HepG2 (cell line): Measurements from ENCODE around the gene ADAMTS16. TPM values are rescaled to one million over a fixed set of nuclear protein-coding genes. Genes with fewer than 3 reads are reported as not detected.

Source experiments
- ATAC-seq: fragments of 200-7000 bp; cut with Tn5 transposase; 3 replicates; pipeline ENCODE4 v1.9.1; 2020; ENCODE audit warnings: mild to moderate bottlenecking, moderate library complexity
- BruUV-seq: library from RNA; stranded (reverse); fragments of 400-500 nt; replicated peaks from 2 replicates; lab custom pipeline; 2021; lab: Mats Ljungman, UMichigan
- CTCF ChIA-PET: fragments of 300-600 bp; formaldehyde crosslinking; extraction: SDS; loops from one replicate; lab custom pipeline; 2021; ENCODE audit warnings: low total read pairs, inconsistent platforms, low intra/inter-chr PET ratio; lab: Yijun Ruan, JAX
- POLR2A ChIA-PET: fragments of 350-600 bp; sonication (Branson Sonifier 250); formaldehyde crosslinking; loops from one replicate; lab custom pipeline; 2020; ENCODE audit warnings: antibody characterized with exemption, inconsistent platforms; lab: Yijun Ruan, JAX
- DNase-seq: peaks from one replicate; pipeline ENCODE4 v3.0.0-alpha.2; 2015; ENCODE audit warnings: low spot score
- FAIRE-seq: peaks from 3 replicates; lab custom pipeline; 2011; peaks lifted over from hg19 to GRCh38; lab: Jason Lieb, UNC
- H2AFZ ChIP-seq: one replicate; pipeline ENCODE4 v1.6.1; 2011; ENCODE audit warnings: low read length, inconsistent platforms
- H3K27ac ChIP-seq: fragments of 300-600 bp; 3 replicates; pipeline ENCODE4 v1.8.0; 2011; ENCODE audit warnings: mixed run types, mild to moderate bottlenecking, mixed read lengths, low read length, inconsistent platforms; ENCODE audit not compliant: insufficient read depth; ENCODE audit errors: extremely low read length
- H3K27me3 ChIP-seq, 2 experiments: fragments of 200-600 bp in 1 of 2; 2 replicates in 1 of 2; 3 replicates in 1 of 2; pipeline versions ENCODE4 v1.6.0 to v1.8.0; 2011; ENCODE audit warnings: low read length in 2 of 2, mild to moderate bottlenecking in 2 of 2, moderate library complexity in 2 of 2, inconsistent platforms in 1 of 2; ENCODE audit not compliant: insufficient read depth in 2 of 2, control insufficient read depth in 1 of 2
- H3K36me3 ChIP-seq, 2 experiments: fragments of 200-600 bp in 1 of 2; replicated peaks in 1 of 2; 2 replicates in 1 of 2; 3 replicates in 1 of 2; pipeline versions ENCODE4 v1.5.1 to v1.8.0; 2011; ENCODE audit warnings: low read length in 2 of 2, inconsistent platforms in 1 of 2; ENCODE audit not compliant: insufficient read depth in 2 of 2, control insufficient read depth in 1 of 2
- H3K4me1 ChIP-seq: 2 replicates; pipeline ENCODE4 v1.5.1; 2012; ENCODE audit warnings: low read length, inconsistent platforms; ENCODE audit not compliant: insufficient read depth
- H3K4me2 ChIP-seq: 2 replicates; pipeline ENCODE4 v1.6.0; 2011; ENCODE audit warnings: low read depth, low read length, inconsistent platforms
- H3K4me3 ChIP-seq, 3 experiments: fragments of 200-600 bp in 1 of 3; sonication (generic), shearing (Covaris generic) in 1 of 3; replicated peaks in 1 of 3; 2 replicates each; pipeline ENCODE4 v1.5.1; 2011 to 2016; ENCODE audit warnings: low read length in 3 of 3, inconsistent platforms in 2 of 3, low read depth in 2 of 3, mild to moderate bottlenecking in 2 of 3, control low read depth in 1 of 3, mixed read lengths in 1 of 3; ENCODE audit not compliant: insufficient read depth in 1 of 3
- H3K79me2 ChIP-seq: one replicate; pipeline ENCODE4 v1.6.1; 2011; ENCODE audit warnings: low read length, inconsistent platforms; ENCODE audit not compliant: insufficient read depth
- H3K9ac ChIP-seq: 2 replicates; pipeline ENCODE4 v1.6.0; 2011; ENCODE audit warnings: mild to moderate bottlenecking, low read depth, low read length, inconsistent platforms; ENCODE audit not compliant: insufficient read depth
- H3K9me3 ChIP-seq: 2 replicates; pipeline ENCODE4 v1.5.1; 2012; ENCODE audit warnings: mild to moderate bottlenecking, low read length
- H4K20me1 ChIP-seq: 2 replicates; pipeline ENCODE4 v1.6.0; 2011; ENCODE audit warnings: inconsistent platforms, mild to moderate bottlenecking, low read length, moderate library complexity; ENCODE audit not compliant: insufficient read depth
- JUNB ChIP-seq: sonication (generic); formaldehyde crosslinking; IDR thresholded peaks from 2 replicates; pipeline ENCODE4 v1.8.0; 2022; ENCODE audit warnings: missing genetic modification reagents, mild to moderate bottlenecking, borderline replicate concordance
- ZNF724P ChIP-seq: sonication (generic); formaldehyde crosslinking; IDR thresholded peaks from 2 replicates; pipeline ENCODE4 v1.8.0; 2022; ENCODE audit warnings: missing genetic modification reagents, borderline replicate concordance
- WGBS: methylation state at CpG from one replicate; pipeline ENCODE4 v1.1.6; 2017; ENCODE audit warnings: low lambda C conversion rate; 5-methylcytosine and 5-hydroxymethylcytosine counted together
- in situ Hi-C: cut with HindIII; loops from 2 replicates; pipeline ENCODE4 v1.10.0; 2017; ENCODE audit warnings: low pct_unique_long_range_greater_than_20kb; ENCODE audit not compliant: extremely low pct_ligation_motif_present
- intact Hi-C: fragments of 100-400 bp; cut with micrococcal nuclease; formaldehyde crosslinking; loops from one replicate; pipeline ENCODE4 v1.10.0; 2022; ENCODE audit not compliant: unreplicated experiment
- polyA plus RNA-seq, 8 experiments: library from polyadenylated mRNA; depleted of rRNA in 3 of 8; stranded (reverse) in 7 of 8; unstranded in 1 of 8; fragments of >200 nt; fragmentation: Illumina TruSeq in 4 of 8; extraction: Trizol in 4 of 8; gene quantifications; 2 replicates each; pipeline versions ENCODE4 v1.2.1 to v1.2.3, GENCODE V29; 2011 to 2016; ENCODE audit warnings: low read depth in 4 of 8, missing spikeins in 1 of 8, mixed read lengths in 1 of 8; ENCODE audit not compliant: insufficient read depth in 1 of 8
- total RNA-seq, 5 experiments: library from RNA; depleted of rRNA; stranded (reverse); fragments of >200 nt; fragmentation: Illumina TruSeq; extraction: Trizol; gene quantifications; 2 replicates each; pipeline ENCODE4 v1.2.3, GENCODE V29; 2016; ENCODE audit warnings: low read depth in 1 of 5
- TF ChIP-seq, protein P1 (sequence below): IDR thresholded peaks from 2 replicates; pipeline ENCODE4 v1.6.1; 2016; ENCODE audit warnings: low read depth, missing genetic modification reagents, missing compliant biosample characterization

ADAMTS16 gene
- total and polyA plus RNA-seq, 2 of the 13 experiments (the other 11 are each of a cell fraction or from before 2014, with no cell fraction given), result 0.02 to 0.03 TPM

DNA sequence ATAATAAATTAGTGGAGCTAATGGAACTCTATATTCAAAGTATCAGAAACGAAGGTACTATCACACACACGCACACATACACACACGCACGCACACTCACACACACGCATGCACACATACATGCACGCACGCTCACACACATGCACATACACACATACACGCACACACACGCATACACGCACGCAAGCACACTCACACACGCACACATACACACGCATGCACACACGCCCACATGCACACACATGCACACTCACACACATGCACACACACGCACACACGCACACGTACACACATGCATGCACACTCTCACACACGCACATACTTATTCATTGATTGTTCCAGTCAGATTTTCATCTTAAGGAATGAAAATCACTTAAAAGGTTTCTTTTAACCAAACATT lies 212.5 kb downstream of the ADAMTS16 start:
- Histone ChIP-seq H3K9ac (no peak overlapping the region), H3K36me3 (no peaks in the 10 kb centered on the region), H3K27me3 (no peaks in the 10 kb centered on the region), H3K9me3 (no peaks in the 10 kb centered on the region), H3K4me2 (no peak overlapping the region), H3K4me3 (no peak overlapping the region), H3K27ac (no peak overlapping the region), H4K20me1 (no peaks in the 10 kb centered on the region), H3K79me2 (no peaks in the 10 kb centered on the region), H2AFZ (no peak overlapping the region), H3K4me1 (peaks cover 81% of the 10 kb centered on the region)
- CTCF ChIA-PET, result no interaction called here
- in situ Hi-C loops, result no loop called here
- intact Hi-C loops, result no loop called here
- DNase-seq (no peak), ATAC-seq (no peak), FAIRE-seq (no peak)
- BruUV-seq, result no TSS peak
- TF ChIP-seq JUNB (CRISPR knock-in tag) (0 out of 2 replicates have a peak, but pooled peaks have one; percentile 37), ZNF724P (no peak)
- TF ChIP-seq, protein P1, sequence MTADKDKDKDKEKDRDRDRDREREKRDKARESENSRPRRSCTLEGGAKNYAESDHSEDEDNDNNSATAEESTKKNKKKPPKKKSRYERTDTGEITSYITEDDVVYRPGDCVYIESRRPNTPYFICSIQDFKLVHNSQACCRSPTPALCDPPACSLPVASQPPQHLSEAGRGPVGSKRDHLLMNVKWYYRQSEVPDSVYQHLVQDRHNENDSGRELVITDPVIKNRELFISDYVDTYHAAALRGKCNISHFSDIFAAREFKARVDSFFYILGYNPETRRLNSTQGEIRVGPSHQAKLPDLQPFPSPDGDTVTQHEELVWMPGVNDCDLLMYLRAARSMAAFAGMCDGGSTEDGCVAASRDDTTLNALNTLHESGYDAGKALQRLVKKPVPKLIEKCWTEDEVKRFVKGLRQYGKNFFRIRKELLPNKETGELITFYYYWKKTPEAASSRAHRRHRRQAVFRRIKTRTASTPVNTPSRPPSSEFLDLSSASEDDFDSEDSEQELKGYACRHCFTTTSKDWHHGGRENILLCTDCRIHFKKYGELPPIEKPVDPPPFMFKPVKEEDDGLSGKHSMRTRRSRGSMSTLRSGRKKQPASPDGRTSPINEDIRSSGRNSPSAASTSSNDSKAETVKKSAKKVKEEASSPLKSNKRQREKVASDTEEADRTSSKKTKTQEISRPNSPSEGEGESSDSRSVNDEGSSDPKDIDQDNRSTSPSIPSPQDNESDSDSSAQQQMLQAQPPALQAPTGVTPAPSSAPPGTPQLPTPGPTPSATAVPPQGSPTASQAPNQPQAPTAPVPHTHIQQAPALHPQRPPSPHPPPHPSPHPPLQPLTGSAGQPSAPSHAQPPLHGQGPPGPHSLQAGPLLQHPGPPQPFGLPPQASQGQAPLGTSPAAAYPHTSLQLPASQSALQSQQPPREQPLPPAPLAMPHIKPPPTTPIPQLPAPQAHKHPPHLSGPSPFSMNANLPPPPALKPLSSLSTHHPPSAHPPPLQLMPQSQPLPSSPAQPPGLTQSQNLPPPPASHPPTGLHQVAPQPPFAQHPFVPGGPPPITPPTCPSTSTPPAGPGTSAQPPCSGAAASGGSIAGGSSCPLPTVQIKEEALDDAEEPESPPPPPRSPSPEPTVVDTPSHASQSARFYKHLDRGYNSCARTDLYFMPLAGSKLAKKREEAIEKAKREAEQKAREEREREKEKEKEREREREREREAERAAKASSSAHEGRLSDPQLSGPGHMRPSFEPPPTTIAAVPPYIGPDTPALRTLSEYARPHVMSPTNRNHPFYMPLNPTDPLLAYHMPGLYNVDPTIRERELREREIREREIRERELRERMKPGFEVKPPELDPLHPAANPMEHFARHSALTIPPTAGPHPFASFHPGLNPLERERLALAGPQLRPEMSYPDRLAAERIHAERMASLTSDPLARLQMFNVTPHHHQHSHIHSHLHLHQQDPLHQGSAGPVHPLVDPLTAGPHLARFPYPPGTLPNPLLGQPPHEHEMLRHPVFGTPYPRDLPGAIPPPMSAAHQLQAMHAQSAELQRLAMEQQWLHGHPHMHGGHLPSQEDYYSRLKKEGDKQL (CRISPR knock-in tag), result no peak
- POLR2A ChIA-PET, result no interaction called here
- WGBS, result 96% methylated on average over 18 of the region's 18 CpGs
